Fibroblast of skin of right biceps (primary cell): ENCODE results near the gene ITGB6.

Experiments used
- DNase-seq: peaks from one replicate; pipeline ENCODE4 v3.0.0-alpha.2; 2013

ITGB6 gene

DNA sequence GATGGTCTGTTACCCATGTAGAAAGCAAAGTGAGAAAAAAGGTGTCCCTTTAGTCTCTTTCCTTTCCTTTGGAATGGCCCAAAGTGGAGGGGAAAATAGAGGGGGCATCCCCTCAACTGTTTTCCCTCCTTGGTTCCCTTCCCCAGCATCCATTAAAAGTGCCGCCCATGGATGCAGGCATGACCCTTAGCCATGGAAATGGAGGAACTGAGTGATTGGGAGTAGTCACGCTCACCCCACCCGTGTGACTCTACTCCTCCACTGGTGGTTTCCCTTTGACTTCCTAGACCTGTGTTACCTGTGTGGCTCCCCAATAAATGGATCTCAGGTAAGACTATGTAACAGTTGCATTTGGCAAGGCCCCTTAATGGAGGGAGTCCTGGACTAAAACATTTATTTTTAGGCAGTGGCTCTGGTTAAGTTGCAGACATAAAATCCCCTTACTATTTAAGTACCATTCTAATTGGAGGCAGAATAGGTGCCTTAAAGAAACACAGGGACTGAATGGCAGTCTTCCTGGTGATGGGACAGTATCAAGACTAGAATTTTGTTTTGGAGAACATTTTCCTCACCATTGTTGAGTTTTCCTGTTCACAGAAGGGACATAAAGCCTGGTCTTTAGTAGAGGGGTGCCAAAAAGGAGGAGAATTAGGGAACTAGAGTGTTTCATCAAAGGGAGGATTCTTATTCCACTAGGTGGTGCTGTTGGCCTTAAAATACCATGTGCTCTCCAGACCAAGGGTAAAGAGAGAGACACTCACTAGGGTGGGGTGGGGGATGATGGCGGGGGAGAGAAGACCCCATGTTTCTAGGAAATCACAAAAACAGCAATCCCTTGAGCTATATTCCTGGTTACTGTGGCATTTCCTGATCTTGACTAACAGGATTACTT lies 112.0 kb downstream of the ITGB6 start:
- peak; percentile 12 for DNase-seq

DNA sequence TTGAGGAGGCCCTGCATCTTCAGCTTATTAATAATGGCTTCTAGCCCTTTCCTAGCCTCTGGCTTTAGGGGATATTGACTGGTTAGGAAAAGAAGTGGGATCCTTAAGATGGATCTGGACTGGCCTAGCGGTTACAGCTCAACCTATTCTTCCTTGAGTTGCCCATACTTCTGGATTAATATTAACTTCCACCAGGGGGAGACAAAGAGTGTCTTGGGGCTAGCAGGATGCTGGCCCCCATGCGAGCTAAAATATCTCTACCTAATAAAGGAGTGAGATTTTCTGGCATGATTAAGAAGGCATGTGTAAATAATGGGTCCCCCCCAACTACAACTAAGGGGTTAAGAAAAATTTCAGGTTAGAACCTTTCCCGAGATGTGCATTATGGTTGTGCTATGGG lies 114.4 kb downstream of the ITGB6 start:
- DNase-seq, result no peak

DNA sequence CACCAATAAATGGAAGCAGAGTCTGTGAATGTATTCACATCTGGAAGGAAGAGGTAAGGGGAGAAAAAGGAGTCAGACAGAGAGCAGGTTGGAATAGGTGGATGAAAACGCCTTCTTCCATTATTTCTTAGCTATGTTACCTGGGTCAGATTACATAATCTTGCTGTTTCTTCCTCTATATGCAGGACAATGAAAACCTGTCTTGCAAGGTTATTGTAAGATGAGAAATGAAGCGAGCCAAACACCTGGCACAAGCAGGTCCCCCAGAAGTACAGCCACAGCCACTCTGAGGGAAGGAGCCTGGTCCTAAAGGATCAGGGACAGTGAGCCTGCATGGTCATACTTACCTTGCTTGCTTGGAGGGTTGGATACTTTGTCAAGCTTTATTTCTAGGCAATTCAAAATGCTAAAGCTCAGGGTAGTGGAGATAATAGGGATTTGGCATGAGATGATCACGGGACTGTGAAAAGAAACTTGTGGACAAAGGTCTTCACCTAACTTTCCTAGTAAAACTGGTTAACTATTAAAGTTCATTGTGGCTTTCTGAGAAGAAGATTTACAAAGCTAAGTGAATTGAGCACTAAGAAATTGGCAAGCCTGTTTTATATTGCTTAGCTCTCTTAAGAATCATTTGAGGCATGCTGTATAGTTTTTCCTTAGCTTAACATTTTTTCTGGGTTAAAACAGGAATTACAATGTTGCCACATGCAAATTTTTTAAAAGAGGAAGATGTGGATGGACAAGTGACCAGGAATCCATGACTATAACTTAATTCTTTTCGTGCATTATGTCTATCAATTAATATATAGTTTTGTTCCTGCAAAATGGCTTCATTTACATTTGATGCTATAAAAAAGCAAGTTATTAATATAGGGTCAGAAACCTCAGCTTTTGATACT lies 121.9 kb downstream of the ITGB6 start:
- DNase-seq, result no peak

DNA sequence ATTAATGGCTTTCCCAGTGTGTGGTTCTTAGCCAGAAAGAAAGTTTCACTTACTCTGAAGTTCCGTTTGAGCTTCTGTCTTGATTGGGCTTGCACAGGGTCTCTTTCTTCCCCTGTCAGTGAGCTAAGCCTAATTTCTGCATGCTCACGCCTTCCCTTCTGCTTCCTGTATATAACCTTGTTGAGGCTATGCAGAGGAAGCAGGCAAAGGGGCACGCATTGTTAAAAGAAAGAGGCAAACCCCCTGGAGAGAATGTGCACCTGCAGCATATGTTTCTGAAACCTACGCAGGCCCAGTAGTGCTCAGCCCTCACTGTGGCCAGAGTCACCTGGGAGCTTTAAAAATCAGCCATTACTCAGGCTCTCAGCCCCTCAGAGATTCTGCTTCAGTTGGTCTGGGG lies 123.2 kb downstream of the ITGB6 start:
- DNase-seq, result no peak

DNA sequence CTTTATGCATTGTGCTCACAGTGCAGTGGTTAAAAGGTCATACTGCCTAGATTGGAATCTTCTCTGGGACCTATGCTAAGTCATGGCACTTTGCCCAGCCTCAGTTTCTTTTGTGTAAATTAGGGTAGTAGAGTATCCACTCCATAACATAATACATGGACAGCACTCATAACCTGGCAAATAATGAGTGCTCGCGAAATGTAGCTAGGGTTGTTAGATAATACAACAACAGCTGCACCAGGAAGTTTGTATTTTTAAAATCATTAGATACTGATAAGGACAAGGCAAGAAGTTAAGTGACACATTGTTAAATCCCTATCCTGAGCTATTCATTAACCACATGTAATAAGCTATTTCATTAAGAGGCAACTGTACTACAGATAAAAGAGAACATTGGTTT lies 123.8 kb downstream of the ITGB6 start:
- no peak for DNase-seq

DNA sequence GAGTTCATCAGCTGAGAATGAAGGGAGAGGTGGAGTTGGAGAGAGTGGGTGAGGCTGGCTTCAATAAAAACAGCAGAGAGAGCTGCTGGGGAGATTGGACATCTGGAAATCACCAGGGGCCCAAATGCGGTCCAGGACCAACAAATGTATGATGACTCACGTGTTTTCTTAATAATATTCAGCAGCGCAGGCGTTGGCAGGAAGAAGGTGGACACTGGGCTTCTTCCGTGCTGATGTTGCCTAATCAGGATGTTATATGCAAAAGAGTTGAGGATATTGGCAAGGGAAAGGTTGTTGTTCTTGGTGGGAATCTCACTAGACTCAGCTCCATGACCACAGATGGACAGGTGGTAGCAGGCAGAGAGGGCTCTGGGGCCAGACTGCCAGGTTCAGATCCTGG lies 124.9 kb downstream of the ITGB6 start:
- peak; percentile 74 for DNase-seq

DNA sequence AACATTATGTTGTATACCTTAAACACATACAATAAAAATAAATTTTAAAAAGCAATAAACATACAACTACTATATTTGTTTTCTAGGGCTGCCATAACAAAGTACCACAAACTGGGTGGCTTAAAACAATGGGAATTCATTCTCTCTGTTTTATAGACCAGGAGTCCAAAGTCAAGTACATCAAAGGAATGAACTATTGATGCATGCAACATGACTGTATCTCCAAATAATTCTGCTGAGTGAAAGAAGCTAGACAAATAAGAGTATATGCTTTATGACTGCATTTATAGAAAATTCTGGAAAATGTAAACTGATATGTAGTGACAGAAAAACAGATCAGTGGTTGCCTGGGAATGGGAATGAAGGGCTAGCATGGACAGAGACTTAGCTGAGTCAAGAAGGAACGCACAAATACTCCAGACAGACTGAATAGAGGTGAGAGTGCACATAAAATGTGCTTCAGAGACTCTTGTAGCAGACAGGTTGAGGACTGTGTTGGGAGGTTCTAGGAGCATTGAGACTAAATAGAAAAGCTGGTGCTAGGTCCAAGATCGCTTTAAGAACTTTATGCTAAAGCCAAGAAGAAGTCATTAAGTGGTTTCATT lies 126.7 kb downstream of the ITGB6 start:
- DNase-seq, result no peak

DNA sequence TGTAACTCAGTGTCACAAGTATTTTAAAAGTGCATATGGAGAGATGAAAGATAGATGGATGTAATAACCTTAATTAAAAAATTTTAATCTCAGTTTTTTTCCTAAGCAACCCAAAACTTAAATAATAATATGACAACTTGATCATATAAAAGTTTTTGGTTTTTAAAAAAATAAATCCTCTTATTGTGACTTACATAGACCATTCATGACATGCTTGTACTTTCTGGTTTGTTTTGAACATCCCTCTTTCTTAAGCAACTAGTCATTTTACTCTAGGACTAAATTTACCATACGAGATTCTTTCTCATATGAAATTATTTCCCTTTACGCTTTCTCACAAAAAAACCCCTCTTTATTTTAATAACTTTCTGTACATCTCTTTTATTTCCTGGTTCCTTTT lies 131.2 kb downstream of the ITGB6 start:
- DNase-seq, result no peak

DNA sequence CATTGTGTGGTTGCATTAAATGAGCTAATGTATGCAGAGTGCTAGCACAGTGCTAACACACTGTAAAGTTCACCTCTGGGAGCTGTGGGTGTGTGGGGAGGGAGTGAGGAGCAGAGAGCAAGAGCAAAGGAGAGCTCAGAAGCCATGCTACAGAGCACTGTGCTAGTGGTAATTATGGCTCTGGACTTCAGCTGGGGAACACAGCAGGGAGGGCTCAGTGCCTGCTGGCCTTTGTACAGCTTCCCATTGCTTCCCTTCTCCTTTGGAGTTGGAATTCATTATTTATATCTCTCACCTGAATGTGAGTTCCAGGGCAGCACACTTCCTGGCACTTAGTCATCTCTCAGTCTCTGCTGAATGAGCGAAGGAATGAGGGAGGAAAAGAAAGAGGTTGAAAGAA lies 135.2 kb downstream of the ITGB6 start:
- DNase-seq, result no peak

DNA sequence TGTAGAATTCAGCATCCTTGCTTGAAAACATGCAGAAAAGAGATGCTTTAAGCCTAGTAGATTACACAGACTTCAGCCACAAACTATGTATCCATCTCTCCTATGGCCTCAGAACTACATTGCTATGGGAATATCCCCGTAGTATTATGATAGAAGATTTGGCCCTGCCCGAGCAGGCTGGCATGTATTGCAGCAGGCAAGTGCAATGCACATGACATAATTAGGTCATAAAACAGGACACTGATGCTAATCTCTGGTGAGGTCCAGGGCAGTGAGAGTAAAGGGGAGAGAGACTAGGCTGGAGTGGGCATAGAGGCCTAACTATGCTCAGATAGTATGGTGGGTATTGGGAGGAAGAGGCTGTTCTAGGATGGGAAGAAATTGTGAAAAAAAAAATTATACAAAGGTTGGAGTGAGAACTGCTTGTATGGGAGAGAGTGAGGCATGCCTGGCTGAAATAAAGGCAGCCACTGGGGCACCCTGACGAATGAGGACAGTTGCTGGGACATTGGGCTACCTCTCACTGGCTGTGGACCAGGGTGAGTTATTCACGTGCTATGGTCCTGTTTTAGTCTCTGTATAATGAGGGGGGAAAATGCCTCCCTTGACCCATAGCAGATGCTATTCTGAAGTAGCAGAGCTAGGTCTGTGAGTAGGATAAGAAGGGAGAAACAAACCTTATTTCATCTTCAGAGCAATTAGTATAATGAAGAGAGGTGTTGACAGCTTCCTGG lies 136.0 kb downstream of the ITGB6 start:
- no peak for DNase-seq

DNA sequence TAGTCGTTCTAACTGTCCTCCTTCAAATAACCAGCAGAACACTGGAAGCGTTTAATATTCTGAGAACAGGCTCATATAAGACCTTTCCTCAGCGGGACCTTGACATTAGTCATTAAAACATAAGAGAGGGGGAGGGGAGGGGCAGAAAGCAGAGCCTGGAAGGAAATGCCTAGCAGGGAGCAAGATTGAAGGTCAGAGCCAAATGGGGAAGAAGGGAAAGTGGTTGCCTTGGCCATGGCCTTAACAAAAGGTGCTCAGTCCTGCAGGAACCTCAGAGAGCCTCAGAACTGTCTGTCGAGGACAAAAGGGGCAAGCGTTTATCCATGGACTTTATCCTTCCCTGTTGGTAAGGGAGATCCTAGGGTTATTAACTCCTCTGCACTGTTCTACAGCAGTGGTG lies 136.8 kb downstream of the ITGB6 start:
- DNase-seq, result peak; percentile 12

DNA sequence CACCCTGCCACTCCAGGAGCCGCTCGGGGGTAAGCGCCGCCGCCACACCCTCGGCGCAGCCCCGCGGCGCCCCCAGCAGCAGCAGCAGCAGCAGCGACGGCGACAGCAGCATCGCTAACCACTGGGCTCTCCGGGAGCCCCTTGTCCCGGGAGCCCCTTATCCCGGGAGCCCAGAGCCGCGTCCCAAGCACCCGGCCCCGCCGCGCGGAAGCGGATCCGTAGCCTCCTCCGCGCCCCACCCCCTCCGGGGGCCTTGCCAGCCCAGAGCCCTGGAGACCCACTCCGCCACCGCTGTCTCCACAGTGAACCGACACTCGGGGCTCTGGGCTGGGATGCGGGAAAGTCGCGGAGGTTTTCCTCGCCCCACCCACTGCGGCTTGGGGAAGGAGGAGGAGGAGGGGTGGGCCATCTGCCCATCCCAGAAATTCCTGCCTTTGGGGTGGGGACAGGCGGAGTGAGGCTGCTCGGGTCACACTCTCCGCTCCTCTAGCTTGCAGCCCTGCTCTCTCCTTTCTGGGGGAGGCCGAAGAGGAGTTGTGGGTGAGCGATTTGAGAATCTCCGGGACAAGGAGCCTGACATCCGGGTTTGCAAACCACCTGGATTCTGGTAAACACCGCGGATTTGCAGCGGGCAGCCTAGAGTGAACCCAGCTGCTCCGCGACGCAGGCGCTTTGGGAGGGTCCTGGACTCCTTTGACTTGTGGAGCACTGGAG lies 137.6 kb downstream of the ITGB6 start, which contains the start of gene PLA2R1:
Gene PLA2R1 (minus strand): TSS at position 324 of the 714 bp plus-strand sequence. CDS start 212 bp downstream, at position 112.
- DNase-seq, result peak; percentile 48

DNA sequence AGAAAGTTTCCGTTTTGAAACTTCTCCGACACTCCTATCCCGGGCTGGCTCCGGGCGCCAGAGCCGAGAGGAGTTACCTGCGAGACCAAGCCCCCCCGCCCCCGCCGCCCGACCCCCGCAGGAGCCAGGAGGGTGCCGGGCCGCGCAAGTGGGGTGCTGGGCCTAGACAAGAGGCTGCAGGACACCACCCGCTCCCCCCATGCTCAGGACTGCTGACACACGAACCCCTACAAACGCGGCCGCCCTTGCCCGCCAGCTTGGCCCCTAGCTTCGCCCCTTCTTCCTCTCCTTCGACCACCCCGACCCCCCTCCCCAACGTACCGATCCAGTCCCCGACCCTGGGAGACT lies 138.2 kb downstream of the ITGB6 start:
- no peak for DNase-seq

DNA sequence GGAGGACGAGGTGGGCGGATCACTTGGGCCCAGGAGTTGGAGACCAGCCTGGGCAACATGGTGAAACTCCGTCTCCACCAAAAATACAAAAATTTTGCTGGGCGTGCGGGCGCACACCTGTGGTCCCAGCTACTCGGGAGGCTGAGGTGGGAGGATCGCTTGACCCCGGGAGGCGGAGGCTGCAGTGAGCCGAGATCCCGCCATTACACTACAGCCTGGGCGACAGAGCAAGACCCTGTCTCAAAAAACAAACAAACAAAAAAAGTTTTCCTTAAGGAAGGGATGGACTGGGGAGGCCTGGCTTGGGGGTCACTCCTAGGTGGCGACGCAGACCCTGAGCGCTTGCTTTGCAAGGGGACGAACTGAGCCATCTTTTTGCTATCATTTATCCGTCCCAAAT lies 138.5 kb downstream of the ITGB6 start:
- DNase-seq, result no peak

DNA sequence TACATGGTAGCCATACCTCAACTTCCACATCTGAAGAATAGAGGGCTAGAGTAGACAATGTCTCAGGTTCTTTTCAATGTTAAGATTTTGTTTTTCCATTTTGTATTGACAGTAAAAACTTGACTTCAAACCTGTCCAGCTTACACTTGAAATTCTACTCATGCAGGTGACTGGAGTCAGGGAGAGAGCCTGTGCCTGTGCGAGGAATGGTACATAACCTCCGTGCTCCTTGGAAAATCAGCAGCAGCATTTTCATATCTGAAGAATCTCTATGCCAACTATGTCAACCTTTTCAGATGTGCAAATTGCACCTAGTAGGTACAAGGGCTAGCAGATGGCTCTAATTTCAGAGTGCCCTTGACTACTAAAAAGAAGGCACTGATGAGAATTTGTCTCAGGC lies 139.8 kb downstream of the ITGB6 start:
- no peak for DNase-seq

DNA sequence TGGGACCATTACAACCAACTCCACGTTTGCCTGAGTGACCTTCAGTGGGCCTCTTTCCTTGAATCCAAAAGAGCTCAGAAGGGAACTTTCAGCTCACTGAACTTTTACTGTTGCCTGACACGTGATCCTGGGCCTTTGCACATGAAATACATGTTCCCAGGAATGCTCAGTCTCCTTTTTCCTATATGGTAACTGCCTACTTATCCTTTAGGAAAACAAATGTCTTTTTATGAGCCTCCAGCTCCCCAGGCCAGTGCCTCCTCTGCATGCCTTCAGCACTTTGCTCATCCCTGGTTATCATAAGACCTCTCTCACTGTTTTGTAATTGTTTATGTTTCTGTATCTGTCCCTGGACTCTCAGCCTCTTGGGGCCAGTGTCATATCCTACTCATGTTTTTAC lies 142.7 kb downstream of the ITGB6 start:
- no peak for DNase-seq

DNA sequence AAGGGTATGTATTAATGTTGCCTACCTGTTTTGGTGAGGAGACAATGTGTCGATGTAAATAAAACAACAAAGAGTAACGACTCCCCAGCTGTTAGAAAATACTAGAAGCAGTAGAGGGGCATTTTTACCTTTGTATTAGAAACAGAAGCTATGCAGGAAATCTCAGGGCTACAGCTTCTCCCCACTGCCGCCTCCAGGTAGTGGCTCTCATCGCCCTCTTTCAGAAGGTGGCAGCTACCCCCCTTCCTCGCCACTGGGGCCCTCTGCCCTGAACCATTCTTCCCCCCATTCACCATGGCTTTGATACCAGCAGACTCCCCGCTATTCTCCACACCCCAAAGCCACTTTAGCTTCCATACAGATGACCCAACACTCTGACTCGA lies 144.4 kb downstream of the ITGB6 start:
- no peak for DNase-seq

DNA sequence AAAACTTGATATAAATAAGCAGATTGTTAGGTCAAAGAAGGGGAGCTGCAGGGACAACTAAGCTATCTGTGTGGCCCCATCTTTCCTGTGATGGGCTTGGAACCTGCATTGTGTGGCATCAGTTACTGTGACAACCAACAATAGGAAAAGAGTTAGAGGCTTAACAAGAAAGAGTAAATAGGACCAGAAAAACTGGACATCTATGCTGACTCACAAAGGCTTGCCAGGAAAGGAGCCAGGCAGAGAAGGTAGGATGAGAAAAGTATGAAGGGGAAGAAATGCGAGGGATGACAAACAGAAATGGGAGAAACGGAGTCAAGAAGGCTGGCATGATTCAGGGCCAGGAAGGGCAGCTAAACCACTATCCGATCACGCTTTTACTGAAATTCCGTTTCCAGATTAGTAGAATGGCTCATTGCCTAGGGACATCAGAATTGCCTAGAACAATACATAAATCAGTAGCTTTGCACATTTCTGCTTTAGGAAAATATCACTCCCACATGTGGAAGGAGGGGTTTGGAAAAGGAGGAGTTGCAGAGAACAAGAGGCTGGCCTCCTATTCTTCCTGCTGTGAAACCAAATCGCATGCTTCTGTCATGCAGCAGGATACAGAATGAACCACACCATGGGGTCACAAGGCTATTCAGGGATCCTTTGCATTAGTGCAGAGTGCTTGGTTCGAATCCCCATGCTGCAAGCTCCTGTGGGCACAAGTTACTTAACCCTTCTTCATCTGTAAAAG lies 144.9 kb downstream of the ITGB6 start:
- DNase-seq, result peak; percentile 33

DNA sequence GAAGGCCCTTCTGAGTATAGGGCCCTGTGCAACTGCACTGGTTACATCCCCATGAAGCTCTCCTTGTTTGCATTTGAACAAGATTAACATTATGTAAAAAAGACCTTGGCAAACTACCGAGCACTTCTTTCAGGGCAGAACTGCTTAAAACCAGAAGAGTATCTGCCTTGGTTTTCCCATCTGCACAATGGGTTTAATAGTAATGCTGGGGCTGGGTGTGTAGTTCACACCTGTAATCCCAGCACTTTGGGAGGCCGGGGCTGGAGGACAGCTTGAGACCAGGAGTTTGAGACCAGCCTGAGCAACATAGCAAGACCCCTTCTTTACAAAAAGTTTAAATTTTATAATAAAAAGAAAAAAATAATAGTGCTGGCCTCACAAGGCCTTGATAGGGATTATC lies 146.1 kb downstream of the ITGB6 start:
- no peak for DNase-seq

DNA sequence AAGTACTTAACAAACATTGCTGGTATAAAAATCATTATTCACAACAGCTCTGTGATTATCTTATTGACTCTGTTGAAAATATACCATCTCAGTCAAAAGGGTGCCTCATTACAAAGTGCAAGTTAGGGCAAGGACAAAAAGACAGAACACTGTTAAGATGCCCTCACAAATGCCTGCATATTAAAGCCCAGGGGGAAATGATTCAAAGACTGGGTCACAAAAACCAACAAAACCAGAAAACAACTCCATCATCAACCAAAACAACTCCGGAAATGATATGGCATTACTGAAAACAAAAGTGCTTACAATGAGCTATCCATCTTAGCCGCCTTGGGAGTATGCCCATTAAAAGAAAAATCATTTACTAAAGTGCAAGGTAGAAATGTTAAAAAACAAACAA lies 147.5 kb downstream of the ITGB6 start:
- DNase-seq, result no peak

DNA sequence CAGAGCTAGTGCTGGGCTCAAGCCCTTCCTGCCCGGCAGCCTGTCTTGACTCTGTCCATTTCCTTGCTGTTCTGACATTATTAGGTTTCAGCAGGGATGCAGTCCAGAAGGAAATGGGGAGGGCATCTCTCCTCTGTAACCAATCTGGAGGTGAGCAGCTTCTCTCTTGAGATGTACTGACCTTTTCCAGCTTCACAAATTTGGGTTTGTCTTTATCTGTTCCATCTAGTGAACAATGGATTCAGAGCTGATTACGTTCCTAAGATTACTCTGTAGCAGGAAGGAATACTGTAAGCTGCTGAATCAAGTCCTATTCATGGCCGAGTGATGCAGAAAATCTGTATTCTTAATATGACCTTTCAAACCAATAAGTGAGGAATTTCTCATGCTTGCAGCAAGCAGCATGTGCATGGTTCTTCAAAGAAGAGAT lies 148.7 kb downstream of the ITGB6 start:
- peak; percentile 8 for DNase-seq
